Suprapubic skin (tissue), 4 donors: ENCODE data around the gene CCM2. TPM values are rescaled to one million over a fixed set of nuclear protein-coding genes. Genes with fewer than 3 reads are reported as not detected.

Source experiments
- DNase-seq, 2 donors: peaks; one replicate each; pipeline ENCODE4 v3.0.0-alpha.2; 2019; ENCODE audit warnings: low spot score in 2 of 2
- H3K27ac ChIP-seq: fragments of 200-600 bp; sonication (generic); one replicate; pipeline ENCODE4 v1.5.1; 2019
- H3K27me3 ChIP-seq: fragments of 200-600 bp; sonication (generic); one replicate; pipeline ENCODE4 v1.5.1; 2019
- H3K36me3 ChIP-seq: fragments of 200-600 bp; sonication (generic); one replicate; pipeline ENCODE4 v1.5.1; 2019
- H3K4me1 ChIP-seq: fragments of 200-600 bp; sonication (generic); one replicate; pipeline ENCODE4 v1.5.1; 2019
- H3K4me3 ChIP-seq: fragments of 200-600 bp; sonication (generic); one replicate; pipeline ENCODE4 v1.5.1; 2019; ENCODE audit warnings: mild to moderate bottlenecking
- H3K9me3 ChIP-seq: fragments of 200-600 bp; sonication (generic); one replicate; pipeline ENCODE4 v1.5.1; 2019
- CTCF ChIP-seq, 2 donors: fragments of 200-600 bp in 1 of 2; fragments of 450-650 bp in 1 of 2; sonication (generic) in 1 of 2; IDR thresholded peaks; one replicate each; pipeline ENCODE4 v1.5.1; 2016 to 2019; ENCODE audit warnings: antibody characterized with exemption in 2 of 2, mild to moderate bottlenecking in 1 of 2, moderate library complexity in 1 of 2
- EP300 ChIP-seq: sonication (generic); formaldehyde crosslinking; IDR thresholded peaks from one replicate; pipeline ENCODE4 v1.6.1; 2017; ENCODE audit warnings: antibody characterized with exemption
- POLR2A ChIP-seq, 2 donors: fragments of 450-650 bp; IDR thresholded peaks; one replicate each; pipeline ENCODE4 v1.6.1; 2017; ENCODE audit warnings: antibody characterized with exemption in 2 of 2, mild to moderate bottlenecking in 2 of 2, moderate library complexity in 2 of 2
- POLR2AphosphoS5 ChIP-seq, 3 donors: sonication (generic); formaldehyde crosslinking; IDR thresholded peaks; one replicate each; pipeline ENCODE4 v1.6.1; 2017; ENCODE audit warnings: antibody characterized with exemption in 3 of 3
- WGBS: methylation state at CpG from one replicate; pipeline ENCODE4 v1.1.5; 2018; 5-methylcytosine and 5-hydroxymethylcytosine counted together
- total RNA-seq, 4 donors: library from RNA; depleted of rRNA; stranded (reverse); fragments of >200 nt; gene quantifications; one replicate each; pipeline ENCODE4 v1.1.0, GENCODE V29; 2016

CCM2 gene
- total RNA-seq, 4 donors from 2014 or later = 34.3 to 42.3 (median 35.9) TPM

- H3K27ac ChIP-seq = no peak overlapping the region
- H3K9me3 ChIP-seq = no peaks in the 10 kb centered on the region
- H3K4me1 ChIP-seq = peaks cover 13% of the 10 kb centered on the region
- H3K36me3 ChIP-seq = no peaks in the 10 kb centered on the region
- H3K27me3 ChIP-seq = peaks cover 5% of the 10 kb centered on the region
- TF ChIP-seq EP300 = no peak
- TF ChIP-seq POLR2A (IDR thresholded peaks at IDR 0.05) = no peak
- TF ChIP-seq CTCF (IDR thresholded peaks at IDR 0.05) = no peak
- TF ChIP-seq POLR2AphosphoS5 (IDR thresholded peaks at IDR 0.05) = no peak
- 80% methylated on average over 18 of the region's 24 CpGs for WGBS
- DNase-seq = peak in 1 of 2 donors; percentile 77
- H3K4me3 ChIP-seq = no peak overlapping the region
These were observed 85.1 kb downstream of the CCM2 start for GRCh38 chr7:45084901-45085618.

DNA sequence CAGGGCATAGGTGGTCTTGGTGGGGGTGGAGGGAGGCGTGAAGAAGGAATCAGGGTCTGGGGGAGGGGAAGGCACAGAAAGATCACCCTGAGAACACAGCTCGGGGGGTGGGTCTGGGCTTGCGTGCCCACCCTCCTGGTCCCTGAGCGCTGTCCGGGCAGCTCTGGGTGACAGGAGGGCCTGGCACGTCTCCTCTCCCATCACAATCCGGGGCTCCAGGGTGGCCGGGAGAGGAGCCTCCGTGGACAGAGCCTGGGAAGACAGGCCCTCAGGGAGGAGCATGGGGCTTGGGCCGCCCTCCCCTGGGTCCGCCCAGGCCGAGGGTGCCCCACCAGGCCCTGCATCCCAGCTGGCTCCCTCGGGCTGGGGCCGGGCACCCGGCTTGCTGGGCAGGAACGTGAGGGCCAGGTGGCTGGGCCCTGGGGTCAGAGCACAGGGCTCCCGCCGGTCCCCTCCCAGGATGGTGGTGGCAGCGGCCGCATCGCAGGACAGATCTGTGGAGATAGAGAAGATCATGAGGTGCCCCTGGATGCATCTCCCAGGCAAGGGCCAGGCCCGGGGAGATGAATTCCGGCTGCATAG lies 85.7 kb downstream of the CCM2 start:
- Histone ChIP-seq H3K4me3 (no peak overlapping the region), H3K27ac (no peak overlapping the region), H3K9me3 (no peaks in the 10 kb centered on the region), H3K36me3 (no peaks in the 10 kb centered on the region), H3K4me1 (peaks cover 13% of the 10 kb centered on the region), H3K27me3 (peaks cover 5% of the 10 kb centered on the region)
- no peak for TF ChIP-seq POLR2A (IDR thresholded peaks at IDR 0.05)
- no peak for TF ChIP-seq POLR2AphosphoS5 (IDR thresholded peaks at IDR 0.05)
- no peak for TF ChIP-seq EP300
- TF ChIP-seq CTCF (IDR thresholded peaks at IDR 0.05) = no peak
- no peak for DNase-seq
- WGBS = 92% methylated on average over 10 of the region's 23 CpGs

GRCh38 chr7:45086331-45087065 lies 86.5 kb downstream of the CCM2 start:
- H3K4me3 ChIP-seq = no peak overlapping the region
- no peak for TF ChIP-seq POLR2AphosphoS5 (IDR thresholded peaks at IDR 0.05)
- TF ChIP-seq EP300 = no peak
- no peak for TF ChIP-seq CTCF (IDR thresholded peaks at IDR 0.05)
- no peak for TF ChIP-seq POLR2A (IDR thresholded peaks at IDR 0.05)
- no peak overlapping the region for H3K27ac ChIP-seq
- H3K9me3 ChIP-seq = no peaks in the 10 kb centered on the region
- H3K27me3 ChIP-seq = peaks cover 5% of the 10 kb centered on the region
- DNase-seq = no peak
- 90% methylated on average over 12 of the region's 15 CpGs for WGBS
- no peaks in the 10 kb centered on the region for H3K36me3 ChIP-seq
- H3K4me1 ChIP-seq = peaks cover 13% of the 10 kb centered on the region

- H3K9me3 ChIP-seq = no peaks in the 10 kb centered on the region
- no peaks in the 10 kb centered on the region for H3K36me3 ChIP-seq
- no peak overlapping the region for H3K4me3 ChIP-seq
- H3K4me1 ChIP-seq = peaks cover 13% of the 10 kb centered on the region
- TF ChIP-seq CTCF (IDR thresholded peaks at IDR 0.05) = no peak
- TF ChIP-seq POLR2A (IDR thresholded peaks at IDR 0.05) = no peak
- no peak for TF ChIP-seq POLR2AphosphoS5 (IDR thresholded peaks at IDR 0.05)
- no peak for TF ChIP-seq EP300
- no peak overlapping the region for H3K27ac ChIP-seq
- peaks cover 5% of the 10 kb centered on the region for H3K27me3 ChIP-seq
- no peak for DNase-seq
- 100% methylated on average over 1 of the region's 6 CpGs for WGBS
These were observed 87.5 kb downstream of the CCM2 start for GRCh38 chr7:45087301-45088145.
